Measurements from ENCODE around the gene MARCO.

DNA sequence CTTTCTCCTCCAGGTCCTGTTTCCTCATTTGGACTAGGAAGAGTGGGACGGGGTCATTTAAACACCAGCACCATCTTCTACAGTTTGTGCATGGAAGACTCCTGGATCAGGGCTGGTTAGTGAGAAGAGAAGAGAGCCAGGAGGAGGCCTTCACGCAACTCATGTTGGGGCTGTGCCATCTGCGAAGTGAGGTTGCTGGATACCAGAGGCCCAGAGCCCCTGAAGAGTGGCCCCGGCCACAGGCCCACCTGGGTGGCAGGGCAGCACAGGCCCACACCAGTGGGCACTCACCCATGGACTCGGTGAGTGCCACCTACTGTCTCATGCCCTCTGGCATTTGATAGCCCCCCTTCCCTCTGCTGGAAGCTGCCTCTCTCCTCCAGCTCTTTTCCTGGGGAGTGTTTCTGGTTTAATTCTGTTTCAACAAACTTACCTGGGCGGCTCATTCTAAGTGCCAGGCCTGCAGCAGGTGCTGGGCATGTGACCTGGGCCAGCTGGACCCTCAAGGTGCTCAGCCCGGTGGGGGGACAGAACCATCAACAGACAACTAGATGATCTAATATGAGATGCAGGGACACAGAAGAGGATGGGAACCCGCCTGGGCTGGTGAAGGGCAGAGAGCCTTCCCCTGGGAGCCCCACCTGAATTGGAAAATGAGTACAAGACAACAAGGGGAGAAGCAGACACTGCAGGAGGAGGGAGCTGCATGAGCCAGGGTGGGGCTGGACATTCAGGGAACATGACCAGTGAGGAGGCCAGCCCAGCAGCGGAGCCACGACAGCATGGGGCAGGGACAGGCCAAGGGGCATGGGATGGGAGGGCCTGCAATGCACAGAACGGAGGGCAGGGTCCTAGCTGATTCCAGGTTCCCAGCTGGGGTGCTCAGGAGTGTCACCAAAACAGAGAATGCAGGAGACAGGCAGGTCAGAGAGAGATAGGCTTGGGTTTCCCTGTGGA lies 70.6 kb downstream of the MARCO start:
- TF ChIP-seq, protein P1, sequence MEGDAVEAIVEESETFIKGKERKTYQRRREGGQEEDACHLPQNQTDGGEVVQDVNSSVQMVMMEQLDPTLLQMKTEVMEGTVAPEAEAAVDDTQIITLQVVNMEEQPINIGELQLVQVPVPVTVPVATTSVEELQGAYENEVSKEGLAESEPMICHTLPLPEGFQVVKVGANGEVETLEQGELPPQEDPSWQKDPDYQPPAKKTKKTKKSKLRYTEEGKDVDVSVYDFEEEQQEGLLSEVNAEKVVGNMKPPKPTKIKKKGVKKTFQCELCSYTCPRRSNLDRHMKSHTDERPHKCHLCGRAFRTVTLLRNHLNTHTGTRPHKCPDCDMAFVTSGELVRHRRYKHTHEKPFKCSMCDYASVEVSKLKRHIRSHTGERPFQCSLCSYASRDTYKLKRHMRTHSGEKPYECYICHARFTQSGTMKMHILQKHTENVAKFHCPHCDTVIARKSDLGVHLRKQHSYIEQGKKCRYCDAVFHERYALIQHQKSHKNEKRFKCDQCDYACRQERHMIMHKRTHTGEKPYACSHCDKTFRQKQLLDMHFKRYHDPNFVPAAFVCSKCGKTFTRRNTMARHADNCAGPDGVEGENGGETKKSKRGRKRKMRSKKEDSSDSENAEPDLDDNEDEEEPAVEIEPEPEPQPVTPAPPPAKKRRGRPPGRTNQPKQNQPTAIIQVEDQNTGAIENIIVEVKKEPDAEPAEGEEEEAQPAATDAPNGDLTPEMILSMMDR (IDR thresholded peaks at IDR 0.05), result no peak
- no peak for TF ChIP-seq POLR2A (IDR thresholded peaks at IDR 0.05)
